Measurements from ENCODE around the gene PSMA8.

The PSMA8 gene

DNA sequence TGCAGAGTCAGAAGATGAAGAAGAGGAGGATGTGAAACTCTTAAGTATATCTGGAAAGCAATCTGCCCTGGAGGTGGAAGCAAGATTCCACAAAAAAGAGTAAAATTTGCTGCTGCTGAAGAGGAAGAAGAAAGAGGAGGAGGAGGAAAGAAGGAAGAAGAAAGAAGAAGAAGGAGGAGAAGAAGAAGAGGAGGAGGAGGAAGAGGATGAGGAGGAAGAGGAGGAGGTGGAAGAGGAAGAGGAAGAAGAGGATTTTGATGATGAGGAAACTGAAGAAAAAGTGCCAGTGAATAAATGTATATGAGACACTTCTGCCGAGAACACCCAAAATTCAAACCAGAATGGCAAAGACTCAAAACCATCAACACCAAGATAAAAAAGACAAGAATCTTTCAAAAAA lies 71.6 kb downstream of the PSMA8 start:
- H3K14ac ChIP-seq (ENCODE audit: low read length in 2 of 2): no peak overlapping the region
- no peak overlapping the region for H2BK12ac ChIP-seq (ENCODE audit: low read length in 2 of 2)
- H3K27ac ChIP-seq (ENCODE audit: low read length, poor library complexity, severe bottlenecking): no peak overlapping the region
- no peaks in the 10 kb centered on the region for H3K79me1 ChIP-seq (replicated peaks; ENCODE audit: low read length, poor library complexity, severe bottlenecking)
- WGBS: 100% methylated on average over 1 of the region's 1 CpG
- no peaks in the 10 kb centered on the region for H3K27me3 ChIP-seq (ENCODE audit: control insufficient read depth in 1 of 2, insufficient read depth in 1 of 2, low read length in 2 of 2)
- H2BK5ac ChIP-seq (ENCODE audit: low read depth, low read length, poor library complexity, severe bottlenecking): no peak overlapping the region
- no peaks in the 10 kb centered on the region for H3K36me3 ChIP-seq (ENCODE audit: control insufficient read depth in 1 of 2, insufficient read depth in 2 of 2, low read depth in 1 of 2, low read length in 2 of 2)
- H3K4me3 ChIP-seq (ENCODE audit: insufficient read depth in 1 of 2, low read depth in 1 of 2, low read length in 2 of 2): no peak overlapping the region
- DNase-seq: no peak
- no peak overlapping the region for H2AFZ ChIP-seq (ENCODE audit: low read depth, low read length)
- no peak overlapping the region for H4K8ac ChIP-seq (ENCODE audit: low read length)
- H3K9me3 ChIP-seq (ENCODE audit: control insufficient read depth, low read length): no peaks in the 10 kb centered on the region
- H3K23ac ChIP-seq (ENCODE audit: low read length in 2 of 2): no peak overlapping the region
- H3K9ac ChIP-seq (ENCODE audit: low read length): no peak overlapping the region
- H2BK15ac ChIP-seq (ENCODE audit: low read depth, poor library complexity, severe bottlenecking): no peak overlapping the region
- H3K4me1 ChIP-seq (ENCODE audit: control insufficient read depth, insufficient read depth, low read depth, low read length): no peaks in the 10 kb centered on the region
- no peak overlapping the region for H2AK5ac ChIP-seq (ENCODE audit: low read length, severe bottlenecking)
- no peak overlapping the region for H2BK120ac ChIP-seq (ENCODE audit: low read depth, low read length)
- no peak overlapping the region for H4K91ac ChIP-seq (ENCODE audit: low read length)
- no peak overlapping the region for H3K4me2 ChIP-seq (ENCODE audit: low read length, poor library complexity, severe bottlenecking)
- no peak overlapping the region for H3K18ac ChIP-seq (ENCODE audit: low read depth in 1 of 2, low read length in 2 of 2)
- H3K4ac ChIP-seq (ENCODE audit: low read depth in 1 of 2, low read length in 2 of 2): no peak overlapping the region

DNA sequence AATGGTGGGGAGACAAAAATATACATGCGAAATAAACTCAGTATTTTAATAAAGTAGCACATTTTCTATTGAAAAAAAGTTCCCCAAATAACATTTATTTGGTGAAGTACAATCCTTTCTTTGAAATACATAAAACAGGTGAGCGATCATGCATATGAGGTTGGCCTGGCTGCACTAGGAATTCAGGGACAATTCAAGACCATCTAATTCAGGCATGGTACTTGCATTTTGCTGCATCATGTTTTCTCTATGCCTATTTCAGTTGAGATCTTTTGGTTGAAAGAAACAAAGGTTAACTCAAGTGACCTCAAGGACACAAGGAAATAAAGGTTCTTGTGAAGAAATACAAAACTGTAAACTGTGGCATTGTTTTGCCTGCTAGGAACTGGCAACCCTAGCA lies 72.8 kb downstream of the PSMA8 start:
- H4K91ac ChIP-seq (ENCODE audit: low read length): no peak overlapping the region
- H3K14ac ChIP-seq (ENCODE audit: low read length in 2 of 2): no peak overlapping the region
- H2AFZ ChIP-seq (ENCODE audit: low read depth, low read length): no peak overlapping the region
- H2BK5ac ChIP-seq (ENCODE audit: low read depth, low read length, poor library complexity, severe bottlenecking): no peak overlapping the region
- no peaks in the 10 kb centered on the region for H3K4me1 ChIP-seq (ENCODE audit: control insufficient read depth, insufficient read depth, low read depth, low read length)
- H3K79me1 ChIP-seq (replicated peaks; ENCODE audit: low read length, poor library complexity, severe bottlenecking): no peaks in the 10 kb centered on the region
- H3K4me2 ChIP-seq (ENCODE audit: low read length, poor library complexity, severe bottlenecking): no peak overlapping the region
- no peak overlapping the region for H3K9ac ChIP-seq (ENCODE audit: low read length)
- 100% methylated on average over 1 of the region's 2 CpGs for WGBS
- H2BK120ac ChIP-seq (ENCODE audit: low read depth, low read length): no peak overlapping the region
- H3K18ac ChIP-seq (ENCODE audit: low read depth in 1 of 2, low read length in 2 of 2): no peak overlapping the region
- no peak overlapping the region for H2AK5ac ChIP-seq (ENCODE audit: low read length, severe bottlenecking)
- H3K9me3 ChIP-seq (ENCODE audit: control insufficient read depth, low read length): no peaks in the 10 kb centered on the region
- H2BK12ac ChIP-seq (ENCODE audit: low read length in 2 of 2): no peak overlapping the region
- no peak overlapping the region for H2BK15ac ChIP-seq (ENCODE audit: low read depth, poor library complexity, severe bottlenecking)
- no peaks in the 10 kb centered on the region for H3K36me3 ChIP-seq (ENCODE audit: control insufficient read depth in 1 of 2, insufficient read depth in 2 of 2, low read depth in 1 of 2, low read length in 2 of 2)
- no peak overlapping the region for H3K23ac ChIP-seq (ENCODE audit: low read length in 2 of 2)
- no peak for DNase-seq
- no peak overlapping the region for H3K27ac ChIP-seq (ENCODE audit: low read length, poor library complexity, severe bottlenecking)
- H4K8ac ChIP-seq (ENCODE audit: low read length): no peak overlapping the region
- H3K4me3 ChIP-seq (ENCODE audit: insufficient read depth in 1 of 2, low read depth in 1 of 2, low read length in 2 of 2): no peak overlapping the region
- no peaks in the 10 kb centered on the region for H3K27me3 ChIP-seq (ENCODE audit: control insufficient read depth in 1 of 2, insufficient read depth in 1 of 2, low read length in 2 of 2)
- no peak overlapping the region for H3K4ac ChIP-seq (ENCODE audit: low read depth in 1 of 2, low read length in 2 of 2)

DNA sequence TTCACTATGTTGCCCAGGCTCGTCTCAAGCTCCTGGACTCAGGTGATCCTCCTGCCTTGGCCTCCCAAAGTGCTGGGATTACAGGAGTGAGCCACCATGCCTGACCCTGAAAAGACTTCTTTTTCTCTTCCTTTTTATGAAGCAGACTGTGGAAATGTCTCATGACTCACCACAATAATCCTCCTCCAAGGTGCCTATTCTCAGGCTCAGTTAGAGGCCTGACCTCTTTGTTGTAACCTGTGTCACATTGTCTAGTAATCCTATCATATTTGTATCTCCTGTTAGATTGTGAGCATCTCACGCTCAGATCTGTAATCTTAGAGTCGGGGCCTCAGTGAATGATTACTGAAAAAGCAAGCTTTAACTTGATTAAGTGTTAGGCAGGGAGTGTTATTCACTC lies 74.3 kb downstream of the PSMA8 start:
- H2AK5ac ChIP-seq (ENCODE audit: low read length, severe bottlenecking): no peak overlapping the region

DNA sequence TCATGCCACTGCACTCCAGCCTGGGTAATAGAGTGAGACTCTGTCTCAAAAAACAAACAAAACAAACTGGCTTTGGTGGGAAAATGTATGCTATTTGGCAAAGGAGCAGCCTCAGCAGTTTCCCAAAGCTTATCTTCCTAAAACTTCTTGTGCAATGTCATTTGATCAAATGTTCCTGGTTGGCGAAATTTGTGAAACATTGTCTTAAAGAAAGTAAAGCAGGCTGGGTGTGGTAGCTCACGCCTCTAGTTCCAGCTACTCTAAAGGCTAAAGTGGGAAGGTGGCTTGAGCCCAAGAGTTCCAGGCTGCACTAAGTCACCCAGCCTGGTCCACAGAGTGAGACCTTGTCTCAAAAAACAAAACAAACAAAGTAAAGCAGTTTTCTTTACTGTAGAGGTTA lies 75.3 kb downstream of the PSMA8 start:
- Histone ChIP-seq H3K18ac (ENCODE audit: low read depth in 1 of 2, low read length in 2 of 2) (no peak overlapping the region), H4K8ac (ENCODE audit: low read length) (no peak overlapping the region), H2BK15ac (ENCODE audit: low read depth, poor library complexity, severe bottlenecking) (no peak overlapping the region), H2AFZ (ENCODE audit: low read depth, low read length) (no peak overlapping the region), H3K4me2 (ENCODE audit: low read length, poor library complexity, severe bottlenecking) (no peak overlapping the region), H2AK5ac (ENCODE audit: low read length, severe bottlenecking) (no peak overlapping the region), H3K9ac (ENCODE audit: low read length) (no peak overlapping the region), H3K27ac (ENCODE audit: low read length, poor library complexity, severe bottlenecking) (no peak overlapping the region), H2BK120ac (ENCODE audit: low read depth, low read length) (no peak overlapping the region), H2BK12ac (ENCODE audit: low read length in 2 of 2) (no peak overlapping the region), H3K9me3 (ENCODE audit: control insufficient read depth, low read length) (no peaks in the 10 kb centered on the region), H3K79me1 (replicated peaks; ENCODE audit: low read length, poor library complexity, severe bottlenecking) (no peaks in the 10 kb centered on the region), H3K4ac (ENCODE audit: low read depth in 1 of 2, low read length in 2 of 2) (no peak overlapping the region), H3K36me3 (ENCODE audit: control insufficient read depth in 1 of 2, insufficient read depth in 2 of 2, low read depth in 1 of 2, low read length in 2 of 2) (no peaks in the 10 kb centered on the region), H2BK5ac (ENCODE audit: low read depth, low read length, poor library complexity, severe bottlenecking) (no peak overlapping the region), H3K14ac (ENCODE audit: low read length in 2 of 2) (no peak overlapping the region), H3K23ac (ENCODE audit: low read length in 2 of 2) (no peak overlapping the region), H4K91ac (ENCODE audit: low read length) (no peak overlapping the region), H3K27me3 (ENCODE audit: control insufficient read depth in 1 of 2, insufficient read depth in 1 of 2, low read length in 2 of 2) (no peaks in the 10 kb centered on the region), H3K4me1 (ENCODE audit: control insufficient read depth, insufficient read depth, low read depth, low read length) (no peaks in the 10 kb centered on the region), H3K4me3 (ENCODE audit: insufficient read depth in 1 of 2, low read depth in 1 of 2, low read length in 2 of 2) (no peak overlapping the region)
- WGBS: 97% methylated on average over 2 of the region's 2 CpGs
- no peak for DNase-seq

More for the DNA sequence above, 74.3 kb downstream of the PSMA8 start:
- Histone ChIP-seq H2BK5ac (ENCODE audit: low read depth, low read length, poor library complexity, severe bottlenecking) (no peak overlapping the region), H3K14ac (ENCODE audit: low read length in 2 of 2) (no peak overlapping the region), H3K9me3 (ENCODE audit: control insufficient read depth, low read length) (no peaks in the 10 kb centered on the region), H3K18ac (ENCODE audit: low read depth in 1 of 2, low read length in 2 of 2) (no peak overlapping the region), H3K4me2 (ENCODE audit: low read length, poor library complexity, severe bottlenecking) (no peak overlapping the region), H3K4ac (ENCODE audit: low read depth in 1 of 2, low read length in 2 of 2) (no peak overlapping the region), H3K27me3 (ENCODE audit: control insufficient read depth in 1 of 2, insufficient read depth in 1 of 2, low read length in 2 of 2) (no peaks in the 10 kb centered on the region), H2AFZ (ENCODE audit: low read depth, low read length) (no peak overlapping the region), H2BK120ac (ENCODE audit: low read depth, low read length) (no peak overlapping the region), H3K23ac (ENCODE audit: low read length in 2 of 2) (no peak overlapping the region), H3K9ac (ENCODE audit: low read length) (no peak overlapping the region), H2BK15ac (ENCODE audit: low read depth, poor library complexity, severe bottlenecking) (no peak overlapping the region), H3K4me3 (ENCODE audit: insufficient read depth in 1 of 2, low read depth in 1 of 2, low read length in 2 of 2) (no peak overlapping the region), H4K91ac (ENCODE audit: low read length) (no peak overlapping the region), H3K36me3 (ENCODE audit: control insufficient read depth in 1 of 2, insufficient read depth in 2 of 2, low read depth in 1 of 2, low read length in 2 of 2) (no peaks in the 10 kb centered on the region), H2BK12ac (ENCODE audit: low read length in 2 of 2) (no peak overlapping the region), H3K27ac (ENCODE audit: low read length, poor library complexity, severe bottlenecking) (no peak overlapping the region), H4K8ac (ENCODE audit: low read length) (no peak overlapping the region), H3K79me1 (replicated peaks; ENCODE audit: low read length, poor library complexity, severe bottlenecking) (no peaks in the 10 kb centered on the region), H3K4me1 (ENCODE audit: control insufficient read depth, insufficient read depth, low read depth, low read length) (no peaks in the 10 kb centered on the region)
- 90% methylated on average over 3 of the region's 3 CpGs for WGBS
- no peak for DNase-seq

Data from mesenchymal stem cell (in vitro differentiated cells and primary cell).